CD4-positive, alpha-beta T cell treated with Interferon alpha-2 for 1 hour (primary cell): Measurements from ENCODE around the gene SPCS1.
"Not testable (repeated sequence)": the region's sequence is repeated elsewhere in the genome, so short reads cannot be mapped to it uniquely, and the experiment has no call there.

Source experiments
- DNase-seq, 2 donors: peaks; one replicate each; pipeline ENCODE4 v3.0.0-alpha.2; 2020 to 2022

SPCS1 gene

DNA sequence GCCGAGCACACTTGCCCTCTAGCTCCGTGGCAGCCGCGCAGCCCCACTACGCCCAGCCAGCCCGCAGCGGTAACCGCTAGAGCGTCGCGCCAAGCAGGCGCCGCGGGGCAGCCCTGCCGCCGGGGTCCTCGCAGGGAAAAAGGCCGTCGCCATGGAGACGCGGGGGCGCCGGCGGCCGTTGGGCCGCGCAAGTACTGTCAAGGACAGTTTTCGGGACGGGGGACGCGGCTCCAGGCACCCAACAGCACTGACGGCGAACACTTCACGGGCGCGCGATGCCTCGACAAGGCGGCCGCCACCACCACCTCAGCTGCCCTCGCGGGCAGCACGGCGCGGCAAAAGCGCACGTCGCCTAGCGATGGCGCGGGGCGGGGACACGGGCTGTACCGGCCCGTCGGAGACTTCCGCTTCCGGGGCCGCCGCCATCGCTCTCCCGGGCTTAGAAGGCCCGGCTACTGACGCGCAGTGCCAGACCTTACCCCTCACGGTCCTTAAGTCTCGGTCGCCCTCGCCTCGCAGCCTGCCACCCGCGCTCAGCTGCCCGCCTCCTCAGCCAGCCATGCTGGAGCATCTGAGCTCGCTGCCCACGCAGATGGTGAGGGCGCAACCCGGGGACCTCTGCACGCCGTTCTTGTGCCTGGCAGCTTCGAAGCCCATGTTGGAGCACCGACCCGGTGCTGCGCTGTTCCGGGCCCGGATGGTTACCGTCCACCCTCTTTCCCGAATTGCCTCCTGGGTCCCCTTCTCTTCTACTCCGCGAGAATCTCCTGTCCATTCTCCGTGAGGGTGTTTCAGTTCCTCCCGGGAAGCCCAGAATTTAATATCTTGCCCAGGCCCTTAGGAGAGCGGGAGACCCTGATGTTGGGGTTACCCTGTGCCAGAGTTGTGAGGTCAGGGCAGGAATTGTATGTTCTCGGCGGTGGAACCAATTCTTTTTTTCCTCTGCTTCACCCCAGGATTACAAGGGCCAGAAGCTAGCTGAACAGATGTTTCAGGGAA, at the start of gene SPCS1, which contains the start of gene GLT8D1:
Gene SPCS1 (plus strand): TSS at position 419 of the 999 bp plus-strand sequence. CDS start 141 bp downstream, at position 560.
Gene GLT8D1 (minus strand): TSS at position 104 of the 999 bp plus-strand sequence. CDS start 5,331 bp downstream, outside the sequence.
- peak; percentile 83 to 87 for DNase-seq

DNA sequence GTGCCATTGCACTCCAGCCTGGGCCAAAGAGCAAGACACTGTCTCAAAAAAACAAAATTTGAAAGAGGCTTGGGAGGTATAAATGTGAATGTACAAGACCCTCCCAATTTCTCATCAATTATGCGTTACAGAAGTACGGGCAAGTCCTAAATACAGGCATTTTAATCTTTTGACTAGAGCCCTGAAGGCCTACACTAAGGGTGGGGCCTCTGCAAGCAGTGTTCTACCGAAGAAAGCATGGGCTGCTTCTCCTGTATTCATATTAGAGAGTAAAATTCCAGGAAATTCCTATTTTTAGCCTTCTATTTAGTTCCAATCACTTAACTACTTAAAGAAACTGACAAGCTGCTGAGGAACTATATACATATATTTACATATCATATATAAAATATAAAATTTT, 45.9 kb upstream of the SPCS1 start:
- no peak for DNase-seq

- DNase-seq, result no peak
Observed at GRCh38 chr3:52663098-52663497, 42.8 kb upstream of the SPCS1 start.

GRCh38 chr3:52670621-52671521, 35.0 kb upstream of the SPCS1 start:
- peak; percentile 26 to 39 for DNase-seq

- no peak for DNase-seq
Observed at GRCh38 chr3:52671676-52672075, 34.2 kb upstream of the SPCS1 start.

DNA sequence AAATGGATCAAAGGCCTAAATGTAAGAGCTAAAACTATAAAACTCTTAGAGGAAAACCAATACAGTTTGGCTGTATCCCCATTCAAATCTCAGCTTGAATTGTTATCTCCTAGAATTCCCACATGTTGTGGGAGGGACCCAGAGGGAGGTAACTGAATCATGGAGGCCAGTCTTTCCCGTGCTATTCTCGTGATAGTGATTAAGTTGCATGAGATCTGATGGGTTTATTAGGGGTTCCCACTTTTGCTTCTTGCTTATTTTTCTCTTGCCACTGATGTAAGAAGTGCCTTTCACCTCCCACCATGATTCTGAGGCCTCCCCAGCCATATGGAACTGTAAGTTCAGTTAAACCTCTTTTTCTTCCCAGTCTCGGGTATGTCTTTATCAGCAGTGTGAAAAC, 29.7 kb upstream of the SPCS1 start:
- DNase-seq, result not testable (repeated sequence)

- DNase-seq, result no peak
Observed at GRCh38 chr3:52678265-52679198, 27.4 kb upstream of the SPCS1 start.

GRCh38 chr3:52679199-52679538, 26.7 kb upstream of the SPCS1 start:
- DNase-seq, result no peak

DNA sequence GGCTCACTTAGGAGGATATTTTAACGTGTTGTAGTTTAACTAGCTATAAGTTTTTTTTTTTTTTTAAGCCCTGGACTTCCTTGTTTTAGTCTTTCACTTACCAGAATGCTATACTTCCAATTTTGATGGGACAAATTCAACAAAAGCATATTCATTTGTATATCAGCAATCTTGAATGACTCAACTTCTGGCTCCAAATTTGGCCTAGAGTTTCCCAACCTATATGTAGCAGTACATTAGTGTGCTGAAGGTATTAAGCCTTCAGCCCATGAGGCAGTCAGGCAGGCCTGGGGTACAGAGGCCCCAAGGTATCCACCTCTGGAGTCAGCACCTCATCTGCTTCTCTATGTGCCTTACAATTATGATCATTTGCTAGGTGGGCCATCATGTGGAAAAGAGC, 26.1 kb upstream of the SPCS1 start:
- no peak for DNase-seq

DNA sequence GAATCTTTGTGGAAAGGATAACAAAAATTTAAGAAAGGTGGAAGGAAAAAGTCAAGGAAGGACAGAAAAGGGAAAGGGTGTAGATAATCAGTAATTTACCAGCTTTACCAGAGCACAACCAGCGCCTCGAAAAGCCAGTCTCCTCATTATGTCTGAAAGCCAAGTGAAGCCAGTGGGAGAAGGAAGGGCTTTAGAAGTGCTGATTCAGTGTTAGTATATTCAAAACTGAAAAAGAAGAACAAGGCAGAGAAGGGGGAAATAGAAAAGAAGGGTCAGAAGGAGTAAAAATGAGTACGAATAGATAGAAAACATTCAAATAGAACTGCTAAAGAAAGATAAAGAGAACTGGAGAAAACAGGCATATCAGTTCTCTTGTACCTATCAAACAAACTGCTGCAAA, 24.3 kb upstream of the SPCS1 start:
- DNase-seq, result no peak

DNA sequence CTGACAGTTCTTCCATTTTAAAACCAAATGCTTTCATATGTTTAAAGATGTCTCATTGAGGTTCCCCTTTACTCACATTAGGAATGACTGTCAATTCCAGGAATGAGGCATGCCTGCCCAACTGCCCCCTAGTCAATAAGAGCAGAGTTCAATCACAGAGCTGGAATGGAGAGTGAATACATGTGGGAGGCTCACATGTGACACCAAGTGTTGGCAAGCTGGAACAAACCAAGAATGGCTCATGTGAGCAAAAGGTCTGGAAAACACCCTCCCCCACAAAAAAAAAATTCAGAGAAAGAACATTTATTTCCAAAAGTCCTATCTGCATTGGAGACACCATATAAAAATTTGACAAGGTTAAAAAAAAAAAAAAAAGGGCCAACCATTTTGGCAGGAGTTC, 23.9 kb upstream of the SPCS1 start:
- DNase-seq, result no peak

- no peak for DNase-seq
Observed at GRCh38 chr3:52683611-52684010, 22.3 kb upstream of the SPCS1 start.

- DNase-seq, result no peak
Observed at GRCh38 chr3:52684184-52684583, 21.7 kb upstream of the SPCS1 start.

DNA sequence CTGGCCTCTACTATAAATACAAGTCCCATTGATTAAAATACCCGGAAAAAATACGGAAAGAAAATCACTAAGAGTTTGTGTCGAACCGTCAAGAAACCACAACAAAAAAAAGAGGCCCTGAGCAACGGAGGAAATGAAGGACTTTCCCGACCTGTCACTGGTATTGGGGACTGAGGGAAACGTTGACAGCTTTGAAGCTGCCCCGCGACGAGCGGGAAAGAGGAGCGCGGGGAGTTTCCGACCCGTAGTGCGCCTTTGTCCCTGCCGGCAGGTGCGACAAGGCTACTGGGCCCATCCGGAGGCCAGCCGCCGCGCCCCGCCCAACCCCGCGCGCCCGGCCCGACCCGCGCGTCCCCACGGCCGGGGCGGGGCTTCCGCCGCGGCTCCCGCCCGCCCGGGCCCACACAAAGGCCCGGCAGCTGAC, 20.6 kb upstream of the SPCS1 start:
- DNase-seq, result peak; percentile 85 to 91

DNA sequence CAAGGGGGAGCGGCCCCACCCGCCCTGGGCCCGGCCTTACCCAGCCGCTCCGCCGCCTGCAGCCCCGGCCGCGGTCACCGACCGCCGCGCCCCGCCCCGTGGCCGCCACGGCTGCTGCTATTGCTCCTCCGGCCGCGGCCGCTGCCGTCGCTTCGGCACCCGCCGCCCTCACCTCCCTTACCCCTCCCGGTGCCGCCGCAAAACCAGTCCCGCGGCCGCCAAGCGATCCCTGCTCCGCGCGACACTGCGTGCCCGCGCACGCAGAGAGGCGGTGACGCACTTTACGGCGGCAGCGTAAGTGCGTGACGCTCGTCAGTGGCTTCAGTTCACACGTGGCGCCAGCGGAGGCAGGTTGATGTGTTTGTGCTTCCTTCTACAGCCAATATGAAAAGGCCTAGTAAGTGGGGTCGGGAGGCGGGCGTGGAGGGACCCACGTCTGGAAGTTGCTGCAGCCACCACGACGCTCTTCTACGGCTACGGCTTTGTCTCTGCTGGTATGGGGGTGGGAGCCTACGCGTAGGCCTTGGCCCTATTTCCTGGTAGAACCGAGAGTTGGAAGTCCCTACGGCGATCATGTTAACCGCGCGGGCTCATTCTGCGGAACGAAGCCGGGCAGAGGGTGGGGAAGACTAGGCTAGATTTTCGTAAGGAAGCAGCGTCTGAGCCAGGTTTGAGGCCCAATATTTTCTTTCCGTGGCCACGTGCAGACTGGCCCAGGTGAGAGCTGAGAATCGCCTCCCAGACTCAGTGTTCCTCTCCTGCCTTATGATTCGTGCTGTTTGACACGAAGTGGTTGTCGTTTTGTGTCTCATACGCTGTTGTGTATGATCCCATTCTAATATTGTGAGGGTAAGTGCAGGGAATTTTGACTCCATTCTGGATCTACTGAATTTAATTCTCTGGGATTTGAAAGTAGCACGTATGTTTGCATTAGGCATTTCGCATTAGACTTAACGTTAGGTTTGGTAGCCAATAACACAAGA, 19.9 kb upstream of the SPCS1 start, which contains the start of the genes GNL3 and PBRM1:
Gene GNL3 (plus strand): TSS at position 324 of the 983 bp plus-strand sequence. CDS start 61 bp downstream, at position 385.
Gene PBRM1 (minus strand): TSS at position 205 of the 983 bp plus-strand sequence.
- DNase-seq, result peak; percentile 93 to 95

DNA sequence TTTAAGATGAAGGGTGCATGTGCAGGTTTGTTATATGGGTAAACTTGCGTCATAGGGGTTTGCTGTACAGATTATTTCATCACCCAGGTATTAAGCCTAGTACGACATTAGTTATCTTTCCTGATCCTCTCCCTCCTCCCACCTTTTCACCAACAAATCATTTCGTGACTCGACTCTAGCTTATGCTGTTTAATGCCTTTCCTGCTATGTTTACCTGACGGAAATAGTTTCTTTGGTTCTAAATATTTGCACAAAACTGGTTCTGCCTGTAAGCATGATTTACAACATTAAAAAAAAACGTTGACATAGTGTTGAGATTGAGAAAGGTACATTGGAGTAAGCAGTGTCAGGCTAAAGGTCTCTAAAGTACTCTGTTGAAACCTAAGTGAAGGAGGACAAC, 17.6 kb upstream of the SPCS1 start:
- no peak for DNase-seq

DNA sequence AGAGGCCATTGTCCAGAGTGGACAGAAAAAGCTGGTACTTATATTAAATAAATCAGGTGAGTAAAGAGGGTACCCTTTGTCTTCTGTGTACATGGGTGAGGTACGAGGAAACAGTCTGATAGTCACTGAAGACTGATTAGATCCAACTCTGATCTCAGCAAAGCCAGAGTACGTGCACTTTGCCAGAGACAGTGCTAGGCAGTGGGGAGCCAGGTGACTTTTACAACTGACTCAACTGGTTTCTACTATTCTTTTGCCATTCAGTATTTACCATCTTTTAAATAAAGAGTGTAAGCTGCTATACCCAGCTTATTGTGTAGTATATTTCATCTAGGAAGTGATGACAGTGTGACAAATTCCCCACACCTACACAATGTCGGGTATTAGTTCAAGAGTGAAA, 16.8 kb upstream of the SPCS1 start:
- DNase-seq, result no peak

DNA sequence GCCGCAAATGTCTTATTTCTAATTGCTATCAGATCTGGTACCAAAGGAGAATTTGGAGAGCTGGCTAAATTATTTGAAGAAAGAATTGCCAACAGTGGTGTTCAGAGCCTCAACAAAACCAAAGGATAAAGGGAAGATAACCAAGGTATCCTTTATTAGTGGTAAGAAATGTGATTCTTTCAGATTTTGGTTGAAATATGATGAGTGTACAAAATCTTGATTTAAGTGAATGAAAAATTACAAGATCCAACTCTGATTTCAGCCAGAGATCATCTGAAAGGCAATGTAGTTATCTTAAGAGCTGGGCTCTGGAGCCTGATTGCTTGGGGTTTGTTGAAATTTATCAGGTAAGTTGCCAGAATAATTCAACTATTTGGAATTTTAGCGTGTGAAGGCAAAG, 15.3 kb upstream of the SPCS1 start:
- DNase-seq, result no peak

GRCh38 chr3:52693071-52693470, 12.8 kb upstream of the SPCS1 start:
- DNase-seq, result no peak

GRCh38 chr3:52694528-52695189, 11.2 kb upstream of the SPCS1 start:
- no peak for DNase-seq
